DMS114 treated with DMSO at 0.1 percent for 48 hours (cell line): ENCODE results near the gene RAD50.
"Not testable (repeated sequence)": the region's sequence is repeated elsewhere in the genome, so short reads cannot be mapped to it uniquely, and the experiment has no call there.

ENCODE experiments used
- DNase-seq: peaks from one replicate; lab custom pipeline; 2025; ENCODE audit not compliant: unreplicated experiment; lab: John Stamatoyannopoulos, UW

Gene RAD50

DNA sequence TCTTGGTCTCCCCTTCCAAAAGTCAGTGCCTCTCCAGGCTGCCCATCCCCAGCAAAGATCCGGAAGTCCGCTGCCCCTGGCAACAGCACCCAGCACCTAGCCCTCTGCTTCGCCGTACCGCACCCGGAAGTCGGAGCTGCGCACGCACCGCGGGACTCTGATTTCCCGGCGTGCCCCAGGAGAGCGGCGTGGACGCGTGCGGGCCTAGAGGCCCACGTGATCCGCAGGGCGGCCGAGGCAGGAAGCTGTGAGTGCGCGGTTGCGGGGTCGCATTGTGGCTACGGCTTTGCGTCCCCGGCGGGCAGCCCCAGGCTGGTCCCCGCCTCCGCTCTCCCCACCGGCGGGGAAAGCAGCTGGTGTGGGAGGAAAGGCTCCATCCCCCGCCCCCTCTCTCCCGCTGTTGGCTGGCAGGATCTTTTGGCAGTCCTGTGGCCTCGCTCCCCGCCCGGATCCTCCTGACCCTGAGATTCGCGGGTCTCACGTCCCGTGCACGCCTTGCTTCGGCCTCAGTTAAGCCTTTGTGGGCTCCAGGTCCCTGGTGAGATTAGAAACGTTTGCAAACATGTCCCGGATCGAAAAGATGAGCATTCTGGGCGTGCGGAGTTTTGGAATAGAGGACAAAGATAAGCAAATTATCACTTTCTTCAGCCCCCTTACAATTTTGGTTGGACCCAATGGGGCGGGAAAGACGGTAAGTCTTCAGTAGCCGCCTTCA is at the start of gene RAD50:
Gene RAD50, plus strand, starts transcription at position 215 of the 715 bp plus-strand sequence. Its CDS starts 348 bp downstream, at position 563.
- peak; percentile 92 for DNase-seq

DNA sequence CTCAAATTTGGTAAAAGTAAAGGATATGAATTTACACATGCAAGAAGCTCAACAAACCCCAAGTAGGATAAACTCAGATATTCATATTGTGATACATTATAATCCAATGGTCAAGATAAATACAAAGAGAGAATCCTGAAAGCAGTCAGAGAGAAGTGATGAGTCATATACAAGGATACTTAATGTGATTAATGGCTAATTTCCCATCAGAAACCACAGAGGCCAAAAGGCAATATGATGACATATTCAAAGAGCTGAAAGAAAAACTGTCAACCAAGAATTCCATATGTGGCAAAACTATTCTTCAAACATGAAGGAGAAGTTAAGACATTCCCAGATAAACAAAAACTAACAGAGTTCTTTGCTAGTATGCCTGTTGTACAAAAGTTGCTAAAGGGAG is 46.7 kb upstream of the RAD50 start:
- no peak for DNase-seq

DNA sequence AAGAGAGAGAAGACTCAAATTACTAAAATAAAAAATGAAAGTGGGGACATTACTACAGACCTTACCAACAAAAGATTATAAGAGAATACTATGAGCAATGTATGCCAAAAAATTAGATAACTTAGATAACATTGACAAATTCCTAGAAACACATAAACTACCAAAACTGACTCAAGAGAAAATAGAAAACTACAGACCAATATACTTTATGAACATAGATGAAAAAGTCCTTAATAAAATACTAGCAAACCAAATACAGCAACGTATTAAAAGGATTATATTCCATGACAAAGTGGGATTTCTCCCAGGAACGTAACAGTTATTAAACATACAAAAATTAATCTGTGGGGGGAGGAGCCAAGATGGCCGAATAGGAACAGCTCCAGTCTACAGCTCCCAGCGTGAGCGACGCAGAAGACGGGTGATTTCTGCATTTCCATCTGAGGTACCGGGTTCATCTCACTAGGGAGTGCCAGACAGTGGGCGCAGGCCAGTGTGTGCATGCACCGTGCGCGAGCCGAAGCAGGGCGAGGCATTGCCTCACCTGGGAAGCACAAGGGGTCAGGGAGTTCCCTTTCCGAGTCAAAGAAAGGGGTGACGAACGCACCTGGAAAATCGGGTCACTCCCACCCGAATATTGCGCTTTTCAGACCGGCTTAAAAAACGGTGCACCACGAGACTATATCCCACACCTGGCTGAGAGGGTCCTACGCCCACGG is 43.0 kb upstream of the RAD50 start:
- DNase-seq: not testable (repeated sequence)

DNA sequence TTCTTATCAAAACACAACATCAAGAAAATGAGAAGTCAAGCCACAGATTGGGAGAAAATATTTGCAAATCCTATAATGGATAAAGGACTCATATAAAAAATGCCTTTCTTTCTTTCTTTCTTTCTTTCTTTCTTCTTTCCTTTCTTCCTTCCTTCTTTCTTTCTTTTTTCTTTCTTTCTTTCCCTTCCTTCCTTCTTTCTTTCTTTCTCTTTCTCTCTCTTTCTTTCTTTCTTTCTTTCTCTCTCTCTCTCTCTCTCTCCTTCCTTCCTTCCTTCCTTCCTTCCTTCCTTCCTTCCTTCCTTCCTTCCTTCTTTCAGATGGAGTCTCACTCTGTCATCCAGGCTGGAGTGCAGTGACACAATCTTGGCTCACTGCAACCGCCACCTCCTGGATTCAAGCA is 34.7 kb upstream of the RAD50 start:
- DNase-seq: not testable (repeated sequence)

DNA sequence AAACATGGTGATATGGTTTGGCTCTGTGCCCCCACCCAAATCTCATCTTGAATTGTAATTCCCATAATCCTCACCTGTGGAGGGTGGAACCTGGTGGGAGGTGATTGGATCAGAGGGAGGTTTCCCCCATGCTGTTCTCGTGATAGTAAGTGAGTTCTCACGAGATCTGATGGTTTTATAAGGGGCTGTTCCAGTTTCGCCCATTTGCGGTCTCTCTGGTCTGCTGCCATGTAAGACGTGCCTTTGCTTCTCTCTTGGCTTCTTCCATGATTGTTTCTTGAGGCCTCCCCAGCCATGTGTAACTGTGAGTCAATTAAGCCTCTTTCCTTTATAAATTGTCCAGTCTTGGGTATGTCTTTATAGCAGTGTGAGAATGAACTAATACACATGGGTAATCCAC is 31.9 kb upstream of the RAD50 start:
- DNase-seq: not testable (repeated sequence)

DNA sequence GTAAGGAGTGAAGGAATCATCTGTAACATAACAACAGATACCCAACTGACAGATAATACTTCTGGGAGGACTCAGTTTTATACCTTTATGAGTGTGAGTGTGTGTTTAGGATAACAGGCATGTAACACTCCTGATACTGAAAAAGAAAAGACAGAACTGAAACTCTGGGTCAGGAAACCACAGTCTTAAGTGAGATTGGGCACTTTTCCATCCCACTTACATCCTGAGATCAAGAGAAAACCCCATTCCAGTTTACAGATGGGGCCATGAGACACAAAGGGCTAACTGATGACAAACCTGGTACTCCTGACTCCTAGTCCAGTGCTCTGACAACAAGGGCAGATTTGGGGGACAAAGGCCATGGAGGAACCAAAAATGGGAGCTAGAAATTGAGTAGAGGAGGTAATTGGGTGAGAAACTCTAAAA is 31.5 kb upstream of the RAD50 start:
- no peak for DNase-seq

DNA sequence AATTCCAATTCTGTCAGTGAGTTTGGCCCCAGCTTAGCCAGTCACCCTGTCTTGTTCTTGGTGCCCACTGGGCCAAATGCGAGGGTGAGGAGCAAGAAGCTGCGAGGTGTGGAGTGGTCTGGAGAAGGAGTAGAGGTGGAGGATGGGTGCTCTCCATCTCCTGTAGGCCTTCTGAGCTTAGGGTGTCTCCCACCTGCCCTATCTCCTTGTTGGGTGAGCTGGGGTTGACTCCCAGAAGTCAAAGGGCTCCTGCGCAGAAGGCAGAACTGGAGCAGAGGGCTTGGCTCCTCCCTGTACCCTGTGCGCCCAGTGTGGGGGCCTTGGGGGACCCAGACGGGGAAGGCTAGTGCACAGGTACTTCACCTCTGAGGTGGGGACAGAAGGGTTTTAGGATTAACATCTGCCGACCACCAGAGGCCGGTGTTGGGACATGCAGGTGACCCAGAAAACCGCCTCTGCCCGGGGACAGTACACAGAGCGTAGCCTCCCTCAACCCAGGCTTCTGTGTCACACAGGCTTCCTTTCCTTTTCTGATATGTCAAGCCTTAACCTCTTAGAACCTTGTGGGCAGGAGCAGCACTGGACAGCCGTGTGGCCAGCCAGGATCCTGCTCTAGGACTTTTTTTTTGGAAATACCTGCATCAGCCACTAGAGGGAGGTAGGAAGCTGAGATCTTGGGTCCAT is 30.3 kb upstream of the RAD50 start:
- DNase-seq: peak; percentile 65

DNA sequence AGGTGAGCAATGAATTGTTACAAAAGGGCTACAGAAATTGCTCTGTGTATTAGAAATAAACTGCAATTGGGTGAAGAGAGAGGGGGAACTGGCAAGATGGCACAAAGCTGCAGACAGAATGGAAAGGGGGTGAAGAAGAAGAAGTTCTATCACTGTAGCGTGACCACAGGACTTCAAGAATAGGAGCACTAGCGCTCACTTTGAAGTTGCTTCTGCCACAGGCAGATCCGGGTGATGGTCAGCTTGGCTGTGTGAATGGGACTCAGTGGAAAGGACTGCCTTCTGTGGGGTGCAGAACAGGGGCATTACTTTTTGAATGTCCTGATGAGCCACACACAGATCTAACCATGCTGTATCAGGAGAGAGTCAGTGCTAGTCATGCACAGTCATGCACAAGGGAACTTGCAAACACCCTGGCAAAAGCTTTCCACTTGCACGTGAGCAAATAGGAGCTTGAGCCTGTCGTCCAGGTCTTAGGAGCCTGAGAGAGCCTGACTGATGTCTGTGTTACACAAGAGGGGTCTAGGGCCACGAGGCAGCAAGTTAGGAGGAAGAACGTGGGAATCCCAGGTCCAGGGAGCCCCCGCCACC is 29.7 kb upstream of the RAD50 start:
- no peak for DNase-seq

DNA sequence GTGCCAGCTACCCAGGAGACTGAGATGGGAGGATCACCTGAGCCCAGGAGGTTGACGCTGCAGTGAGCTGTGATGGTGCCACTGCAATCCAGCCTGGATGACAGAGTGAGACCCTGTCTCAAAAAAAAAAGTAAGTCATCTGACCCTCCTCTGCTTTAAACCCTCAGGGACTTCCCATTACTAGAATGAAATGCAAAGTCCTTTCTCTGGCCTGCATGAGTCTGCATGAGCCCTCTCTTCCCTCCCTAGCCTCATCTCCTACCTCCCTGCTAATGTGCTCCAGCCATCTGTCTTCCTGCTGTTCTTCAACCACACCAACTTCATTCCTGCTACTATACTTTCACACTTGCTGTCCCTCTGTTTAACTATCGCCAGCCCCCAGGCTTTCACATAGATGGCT is 28.8 kb upstream of the RAD50 start:
- DNase-seq: no peak

DNA sequence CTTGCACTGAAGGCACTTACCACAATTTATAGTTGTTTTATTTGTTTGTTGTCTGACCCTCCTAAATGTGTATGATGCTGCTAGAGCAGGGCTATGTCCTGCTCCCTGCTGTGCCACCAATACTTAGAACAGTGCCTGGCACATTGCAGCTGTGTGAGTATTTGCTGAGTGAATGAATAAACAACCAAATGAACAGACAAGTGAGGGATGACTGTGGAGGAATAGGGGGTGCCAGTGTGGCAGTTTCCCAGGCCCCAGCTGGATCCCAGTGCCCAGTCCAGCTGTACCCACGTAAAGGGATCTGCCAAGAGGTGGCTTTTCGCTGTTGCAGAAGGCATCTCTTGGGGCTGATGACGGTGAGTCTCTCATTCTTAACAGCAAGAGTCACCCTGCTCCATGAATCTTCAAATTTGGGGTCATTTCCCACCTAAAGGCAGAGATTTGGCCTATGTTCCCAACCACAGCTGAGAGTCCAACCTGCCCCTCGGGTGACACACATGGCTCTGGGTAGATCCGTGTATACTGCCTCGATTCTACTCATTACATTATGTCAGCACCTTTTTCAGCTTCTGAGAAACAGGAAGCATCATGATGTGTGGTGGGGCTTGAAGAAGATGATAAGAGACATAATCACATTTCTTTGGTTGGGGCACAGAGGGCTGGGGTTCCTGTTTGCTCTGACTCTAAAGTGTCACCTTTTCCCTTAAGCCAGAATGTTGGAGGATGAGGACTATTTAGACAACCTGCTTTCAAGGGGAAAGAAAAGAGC is 27.7 kb upstream of the RAD50 start:
- DNase-seq: no peak

DNA sequence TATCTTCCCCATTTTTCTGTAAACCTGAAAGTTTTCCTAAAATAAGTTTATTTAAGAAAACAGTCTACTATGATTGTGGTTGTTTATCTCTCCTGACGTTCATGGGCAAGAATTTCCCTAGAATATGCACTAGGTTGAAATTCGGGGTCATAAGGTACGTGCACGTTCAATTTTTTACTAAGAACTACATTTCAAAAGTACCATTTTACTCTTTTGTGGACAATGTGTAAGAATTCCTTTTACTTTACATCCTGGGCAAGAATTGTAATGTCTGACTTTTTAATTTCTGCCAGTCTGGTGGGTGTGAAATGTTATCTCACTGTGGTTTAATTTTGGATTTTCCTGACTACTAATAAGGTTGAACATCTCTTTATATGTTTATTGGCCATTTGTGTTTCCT is 25.8 kb upstream of the RAD50 start:
- DNase-seq: no peak

DNA sequence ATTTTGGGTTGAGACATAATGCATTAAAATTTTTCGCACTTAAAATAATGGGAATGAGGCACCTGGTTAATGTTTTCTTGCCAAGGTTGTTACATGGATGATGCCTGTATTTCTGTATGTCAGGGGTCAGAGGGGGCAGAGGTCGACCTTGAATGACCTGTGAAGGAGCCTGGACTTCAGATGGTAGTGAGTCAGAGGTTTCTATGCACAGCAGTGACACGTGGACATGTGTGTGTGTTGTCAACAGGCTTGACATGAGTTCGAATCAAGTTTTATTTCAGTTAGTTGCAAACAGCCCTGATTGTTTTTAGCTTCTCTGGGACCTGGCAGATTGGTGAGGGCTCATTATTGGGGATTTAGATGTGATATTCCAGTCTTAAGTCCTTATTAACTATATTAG is 17.1 kb upstream of the RAD50 start:
- DNase-seq: no peak

DNA sequence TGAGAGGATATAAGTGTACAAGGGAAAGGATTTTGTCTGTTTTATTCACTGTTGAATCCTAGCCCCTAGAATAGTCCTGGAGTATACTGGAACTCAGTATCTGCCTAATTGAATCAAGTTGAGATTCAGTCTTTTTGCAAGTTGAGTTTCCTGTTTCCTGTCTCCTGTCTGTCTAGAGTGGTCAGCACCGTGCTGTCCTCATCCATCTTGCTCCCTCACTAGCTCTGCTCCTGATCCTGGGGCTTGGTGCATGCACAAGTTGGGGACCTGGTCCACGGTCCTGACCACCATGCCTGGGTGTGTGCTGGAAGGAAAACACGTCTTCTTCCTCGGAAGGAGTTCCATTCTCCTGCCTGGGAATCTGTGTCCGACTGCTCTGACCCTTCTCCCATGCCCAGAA is 16.6 kb upstream of the RAD50 start:
- DNase-seq: no peak

DNA sequence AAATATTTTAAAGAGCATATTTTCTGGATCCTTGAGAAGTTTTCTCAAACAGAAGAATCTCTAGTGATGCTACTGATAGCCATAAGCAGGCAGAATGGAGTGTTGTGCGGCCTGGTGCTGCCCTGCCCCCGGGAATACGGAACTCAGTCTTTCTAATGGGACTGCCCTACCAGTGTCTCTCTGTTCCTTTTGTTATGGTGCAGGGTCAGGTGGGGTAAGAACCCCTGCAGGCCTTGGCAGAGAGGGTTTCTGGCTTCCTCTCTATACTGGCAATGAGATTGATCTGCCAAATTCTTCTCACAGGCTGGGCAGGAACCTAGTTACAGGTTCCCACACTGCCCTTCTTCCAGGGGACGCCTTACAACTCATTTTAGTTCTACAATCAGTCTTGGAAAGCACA is 16.0 kb upstream of the RAD50 start:
- no peak for DNase-seq

DNA sequence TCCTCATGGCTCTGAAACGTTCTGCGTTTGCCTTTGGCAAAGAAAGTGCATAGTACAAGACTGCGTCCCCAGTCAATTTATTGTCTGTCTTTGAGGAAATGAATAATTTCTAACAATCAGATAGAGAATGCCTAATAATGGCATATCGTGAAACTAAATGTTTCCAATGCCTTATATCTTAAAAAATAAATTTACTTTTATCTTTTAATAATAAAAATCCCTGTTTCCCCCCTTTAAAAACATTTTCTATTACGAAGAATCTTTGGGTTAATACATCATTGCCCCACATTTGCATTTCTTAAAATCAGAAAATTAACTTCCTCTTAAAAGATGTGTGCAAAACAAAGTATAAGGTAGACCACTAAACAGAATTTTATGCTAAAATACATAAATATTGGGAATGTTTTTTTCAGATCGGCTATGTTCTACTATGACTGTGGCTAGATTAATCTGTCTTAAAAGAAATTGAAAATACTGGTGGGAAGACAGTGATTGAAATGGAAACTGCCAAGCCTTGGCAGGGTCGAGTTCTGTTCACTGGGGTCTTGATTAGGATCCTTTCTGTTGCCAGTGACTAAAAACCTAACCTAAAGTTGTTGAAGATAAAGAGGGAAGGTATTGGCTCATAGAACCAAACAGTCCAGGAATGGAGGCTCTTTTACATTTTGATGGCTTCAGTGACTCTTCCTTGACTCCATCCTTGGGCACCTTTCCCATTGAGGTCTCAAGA is 13.1 kb upstream of the RAD50 start, which contains the start of gene IL5:
Gene IL5, minus strand, starts transcription at position 51 of the 730 bp plus-strand sequence. Its CDS starts 44 bp downstream, at position 7.
- no peak for DNase-seq

DNA sequence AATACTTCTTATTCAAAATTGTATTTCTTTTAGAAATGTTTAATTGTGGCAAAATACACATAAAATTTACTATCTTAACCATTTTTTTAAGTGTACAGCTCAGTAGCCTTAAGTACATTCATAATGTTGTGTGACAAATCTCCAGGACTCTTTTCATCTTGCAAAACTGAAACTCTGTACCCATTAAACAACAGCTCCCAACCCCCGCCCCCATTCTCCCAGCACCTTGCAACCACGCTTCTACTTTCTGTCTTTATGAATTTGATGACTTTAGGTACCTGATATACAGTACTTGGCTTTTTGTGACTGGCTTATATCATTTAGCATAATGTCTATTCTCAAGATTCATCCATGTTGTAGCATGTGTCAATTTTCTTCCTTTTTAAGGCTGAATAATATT is 10.7 kb upstream of the RAD50 start:
- DNase-seq: no peak

DNA sequence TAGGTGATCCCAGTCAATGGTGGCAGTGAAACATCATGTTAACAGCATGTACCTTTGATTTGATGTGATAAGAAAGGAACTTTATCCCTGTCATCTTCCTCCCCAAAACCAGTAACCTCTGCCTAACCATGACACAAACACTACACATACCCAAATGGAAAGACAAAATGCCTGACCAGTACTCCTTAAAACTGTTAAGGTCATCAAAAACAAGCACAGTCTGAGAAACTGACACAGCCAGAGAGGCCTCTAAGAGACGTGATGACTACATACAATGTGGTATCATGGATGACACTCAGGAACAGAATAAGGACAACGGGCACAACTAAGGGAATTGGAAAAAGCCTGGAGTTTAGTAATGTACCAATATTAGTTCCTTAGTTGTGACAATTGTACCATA is 9.5 kb upstream of the RAD50 start:
- no peak for DNase-seq

DNA sequence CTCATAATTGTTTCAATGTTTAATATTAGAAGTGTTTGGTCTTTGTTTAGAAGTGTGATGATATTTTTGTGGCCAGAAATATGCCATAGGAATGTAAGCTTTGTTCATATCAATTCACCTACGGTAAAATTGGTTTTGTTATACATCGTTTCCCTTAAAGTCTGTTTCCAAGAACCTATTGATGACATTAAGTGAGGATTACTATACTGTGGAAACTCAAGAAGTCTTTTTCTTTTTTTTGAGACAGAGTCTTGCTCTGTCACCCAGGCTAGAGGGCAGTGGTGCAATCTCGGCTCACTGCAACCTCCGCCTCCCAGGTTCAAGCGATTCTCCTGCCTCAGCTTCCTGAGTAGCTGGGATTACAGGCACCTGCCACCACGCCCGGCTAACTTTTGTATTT is 7.9 kb upstream of the RAD50 start:
- not testable (repeated sequence) for DNase-seq

DNA sequence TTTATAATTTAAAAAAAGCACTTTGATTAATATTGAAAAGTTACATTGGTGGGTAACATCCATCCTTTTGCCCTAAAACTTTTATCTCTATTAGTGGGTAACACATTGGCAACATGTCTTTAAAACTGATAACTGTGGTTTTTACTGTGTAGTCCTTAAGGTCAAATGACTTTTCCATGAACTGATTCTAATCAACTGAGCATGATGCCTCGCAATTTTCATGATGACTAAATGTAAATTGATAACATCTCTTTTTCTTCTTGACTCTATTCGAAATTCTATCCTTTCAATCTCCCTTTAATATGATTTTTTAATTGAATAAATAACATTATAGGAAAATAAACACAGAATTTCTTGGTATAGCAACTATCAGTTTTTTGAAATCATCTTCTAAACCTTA is 7.2 kb upstream of the RAD50 start:
- DNase-seq: no peak

DNA sequence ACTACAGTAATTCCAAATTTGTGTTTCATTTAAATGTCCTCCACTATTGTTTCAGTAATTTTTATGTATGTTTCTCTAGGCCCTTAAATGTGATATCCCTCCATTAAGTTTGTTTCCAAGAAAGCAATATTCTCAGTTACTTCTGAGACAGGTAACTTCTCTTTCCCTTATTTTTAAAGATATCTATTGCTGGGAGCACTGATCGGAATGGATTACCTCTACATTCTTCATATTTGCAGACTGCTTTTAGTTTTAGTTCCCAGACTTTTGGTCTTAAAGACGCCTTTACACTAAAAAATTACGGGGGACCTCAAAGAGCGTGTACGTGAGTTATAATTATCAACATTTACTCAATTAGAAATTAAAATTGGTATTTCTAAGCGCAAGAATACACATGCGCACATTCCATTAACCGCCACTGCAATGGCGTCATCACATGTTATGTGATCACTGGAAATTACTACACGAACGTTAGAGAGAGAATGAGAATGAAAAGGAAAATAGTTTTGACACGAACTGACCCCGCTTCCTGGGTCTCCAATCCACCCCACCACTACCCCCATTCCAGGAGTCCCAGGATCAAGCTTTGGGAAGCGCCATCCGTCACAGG is 519 bp upstream of the RAD50 start:
- DNase-seq: peak; percentile 44
